Liver (tissue), 3 donors: ENCODE data around the gene CYP2W1.

Source experiments
- ATF3 ChIP-seq: IDR thresholded peaks from 2 replicates; pipeline ENCODE4 v1.6.1; 2016; ENCODE audit warnings: antibody characterized with exemption
- EGR1 ChIP-seq, 2 donors: IDR thresholded peaks; 2 replicates each; pipeline ENCODE4 v1.6.1; 2016 to 2018; ENCODE audit warnings: antibody characterized with exemption in 2 of 2, low read depth in 2 of 2
- GABPA ChIP-seq, 2 donors: IDR thresholded peaks in 1 of 2; conservative IDR thresholded peaks in 1 of 2; 2 replicates each; pipeline ENCODE4 v1.6.1; 2016; ENCODE audit warnings: antibody characterized with exemption in 2 of 2, mild to moderate bottlenecking in 1 of 2, moderate library complexity in 1 of 2
- JUND ChIP-seq, 2 donors: IDR thresholded peaks; 2 replicates each; pipeline ENCODE4 v1.6.1; 2016; ENCODE audit warnings: antibody characterized with exemption in 2 of 2
- RAD21 ChIP-seq, 2 donors: IDR thresholded peaks; 2 replicates each; pipeline ENCODE4 v1.6.1; 2016; ENCODE audit warnings: antibody characterized with exemption in 2 of 2, mild to moderate bottlenecking in 2 of 2
- REST ChIP-seq: IDR thresholded peaks from 2 replicates; pipeline ENCODE4 v1.6.1; 2016; ENCODE audit warnings: antibody characterized with exemption, mild to moderate bottlenecking
- SP1 ChIP-seq: IDR thresholded peaks from 2 replicates; pipeline ENCODE4 v1.6.1; 2018; ENCODE audit warnings: antibody characterized with exemption, mild to moderate bottlenecking
- TAF1 ChIP-seq: conservative IDR thresholded peaks from 2 replicates; pipeline ENCODE4 v1.6.1; 2016; ENCODE audit warnings: antibody characterized with exemption, mild to moderate bottlenecking
- YY1 ChIP-seq: IDR thresholded peaks from 2 replicates; pipeline ENCODE4 v1.6.1; 2016; ENCODE audit warnings: antibody characterized with exemption, mild to moderate bottlenecking
- TF ChIP-seq, protein P1 (sequence below): fragments of 150-350 bp; IDR thresholded peaks from 2 replicates; pipeline ENCODE4 v1.5.1; 2017; ENCODE audit warnings: improper control_type of control experiment, low read depth, low read length; ENCODE audit not compliant: missing input control
- TF ChIP-seq, protein P2 (sequence below): IDR thresholded peaks from 2 replicates; pipeline ENCODE4 v1.6.1; 2016; ENCODE audit warnings: antibody characterized with exemption
- donor health status: healthy.
- donor health status: healthy.

DNA sequence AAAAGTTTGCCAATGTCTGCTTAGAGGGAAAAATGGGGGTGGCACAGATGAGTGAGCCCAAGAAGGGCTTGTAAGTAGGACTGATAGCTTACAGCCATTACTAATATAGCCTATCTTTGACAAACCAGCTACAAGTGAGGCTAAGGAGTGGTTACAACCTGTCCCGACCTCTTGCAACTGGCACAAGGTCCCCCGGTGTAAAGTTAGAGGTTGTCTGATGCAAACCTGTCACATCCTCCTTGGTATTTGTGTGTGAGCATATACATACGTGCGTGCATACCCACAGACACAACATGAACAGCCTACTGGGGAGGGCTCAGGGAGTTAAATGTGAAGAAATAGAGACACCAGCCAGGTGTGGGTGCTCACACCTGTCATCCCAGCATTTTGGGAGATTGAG lies 43.1 kb upstream of the CYP2W1 start:
- TF ChIP-seq, protein P1, sequence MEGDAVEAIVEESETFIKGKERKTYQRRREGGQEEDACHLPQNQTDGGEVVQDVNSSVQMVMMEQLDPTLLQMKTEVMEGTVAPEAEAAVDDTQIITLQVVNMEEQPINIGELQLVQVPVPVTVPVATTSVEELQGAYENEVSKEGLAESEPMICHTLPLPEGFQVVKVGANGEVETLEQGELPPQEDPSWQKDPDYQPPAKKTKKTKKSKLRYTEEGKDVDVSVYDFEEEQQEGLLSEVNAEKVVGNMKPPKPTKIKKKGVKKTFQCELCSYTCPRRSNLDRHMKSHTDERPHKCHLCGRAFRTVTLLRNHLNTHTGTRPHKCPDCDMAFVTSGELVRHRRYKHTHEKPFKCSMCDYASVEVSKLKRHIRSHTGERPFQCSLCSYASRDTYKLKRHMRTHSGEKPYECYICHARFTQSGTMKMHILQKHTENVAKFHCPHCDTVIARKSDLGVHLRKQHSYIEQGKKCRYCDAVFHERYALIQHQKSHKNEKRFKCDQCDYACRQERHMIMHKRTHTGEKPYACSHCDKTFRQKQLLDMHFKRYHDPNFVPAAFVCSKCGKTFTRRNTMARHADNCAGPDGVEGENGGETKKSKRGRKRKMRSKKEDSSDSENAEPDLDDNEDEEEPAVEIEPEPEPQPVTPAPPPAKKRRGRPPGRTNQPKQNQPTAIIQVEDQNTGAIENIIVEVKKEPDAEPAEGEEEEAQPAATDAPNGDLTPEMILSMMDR, result no peak
- TF ChIP-seq RAD21 (IDR thresholded peaks at IDR 0.05), result no peak
- TF ChIP-seq TAF1, result no peak
- no peak for TF ChIP-seq REST
- TF ChIP-seq, protein P2, sequence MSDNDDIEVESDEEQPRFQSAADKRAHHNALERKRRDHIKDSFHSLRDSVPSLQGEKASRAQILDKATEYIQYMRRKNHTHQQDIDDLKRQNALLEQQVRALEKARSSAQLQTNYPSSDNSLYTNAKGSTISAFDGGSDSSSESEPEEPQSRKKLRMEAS, result no peak
- no peak for TF ChIP-seq SP1
- TF ChIP-seq JUND (IDR thresholded peaks at IDR 0.05), result no peak
- TF ChIP-seq ATF3, result no peak
- no peak for TF ChIP-seq YY1
- no peak for TF ChIP-seq GABPA (IDR thresholded peaks at IDR 0.05 in 1 of 2, conservative IDR thresholded peaks at IDR 0.05 in 1 of 2)
- TF ChIP-seq EGR1 (IDR thresholded peaks at IDR 0.05; ENCODE audit: low read depth in 2 of 2), result no peak
